GM21529 (cell line): Measurements from ENCODE around the gene NRL.

ENCODE experiments used
- ATAC-seq: cut with Tn5 transposase; IDR thresholded peaks from one replicate; pipeline ENCODE4 v1.9.1; 2021; ENCODE audit not compliant: unreplicated experiment

Gene NRL

DNA sequence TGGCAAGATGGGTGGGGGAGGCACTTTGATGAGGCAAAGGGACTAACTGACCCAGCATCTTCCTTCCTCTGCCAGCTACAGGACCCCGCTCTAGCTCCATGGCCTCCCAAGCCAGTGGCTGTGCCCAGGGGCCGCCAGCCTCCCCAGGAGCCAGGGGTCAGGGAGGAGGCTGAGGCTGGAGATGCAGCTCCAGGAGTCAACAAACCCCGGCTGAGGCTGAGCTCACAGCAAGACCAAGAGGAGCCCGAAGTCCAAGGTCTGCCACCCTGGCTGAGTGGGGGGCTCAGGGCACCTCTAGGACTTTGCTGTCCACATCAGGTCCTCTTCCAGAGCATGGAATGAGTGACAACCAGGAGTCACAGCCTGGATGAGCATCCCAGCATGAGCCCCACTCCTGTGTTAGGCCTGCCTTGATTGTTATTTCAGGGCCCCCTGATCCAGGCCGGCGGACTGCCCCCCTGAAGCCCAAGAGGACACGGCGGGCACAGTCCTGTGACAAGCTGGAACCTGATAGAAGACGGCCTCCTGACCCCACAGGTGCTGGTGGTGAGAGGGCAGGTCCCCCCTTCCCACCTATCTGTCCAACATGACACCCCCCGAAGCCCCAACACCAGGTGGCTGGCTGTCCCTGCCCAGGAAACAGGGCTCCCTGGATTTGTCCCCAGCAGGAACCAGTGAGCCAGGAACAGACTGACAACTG is 45.9 kb downstream of the NRL start:
- ATAC-seq, result no peak

- ATAC-seq, result no peak
Measured at GRCh38 chr14:24067133-24068082, 47.3 kb downstream of the NRL start.

GRCh38 chr14:24066496-24067132 is 48.1 kb downstream of the NRL start:
- ATAC-seq, result no peak

- ATAC-seq, result no peak
Measured at GRCh38 chr14:24065408-24065807, 49.3 kb downstream of the NRL start.

GRCh38 chr14:24064856-24065255 is 49.9 kb downstream of the NRL start:
- no peak for ATAC-seq

GRCh38 chr14:24064091-24064795 is 50.5 kb downstream of the NRL start:
- ATAC-seq, result no peak

- no peak for ATAC-seq
Measured at GRCh38 chr14:24063263-24063836, 51.4 kb downstream of the NRL start.

DNA sequence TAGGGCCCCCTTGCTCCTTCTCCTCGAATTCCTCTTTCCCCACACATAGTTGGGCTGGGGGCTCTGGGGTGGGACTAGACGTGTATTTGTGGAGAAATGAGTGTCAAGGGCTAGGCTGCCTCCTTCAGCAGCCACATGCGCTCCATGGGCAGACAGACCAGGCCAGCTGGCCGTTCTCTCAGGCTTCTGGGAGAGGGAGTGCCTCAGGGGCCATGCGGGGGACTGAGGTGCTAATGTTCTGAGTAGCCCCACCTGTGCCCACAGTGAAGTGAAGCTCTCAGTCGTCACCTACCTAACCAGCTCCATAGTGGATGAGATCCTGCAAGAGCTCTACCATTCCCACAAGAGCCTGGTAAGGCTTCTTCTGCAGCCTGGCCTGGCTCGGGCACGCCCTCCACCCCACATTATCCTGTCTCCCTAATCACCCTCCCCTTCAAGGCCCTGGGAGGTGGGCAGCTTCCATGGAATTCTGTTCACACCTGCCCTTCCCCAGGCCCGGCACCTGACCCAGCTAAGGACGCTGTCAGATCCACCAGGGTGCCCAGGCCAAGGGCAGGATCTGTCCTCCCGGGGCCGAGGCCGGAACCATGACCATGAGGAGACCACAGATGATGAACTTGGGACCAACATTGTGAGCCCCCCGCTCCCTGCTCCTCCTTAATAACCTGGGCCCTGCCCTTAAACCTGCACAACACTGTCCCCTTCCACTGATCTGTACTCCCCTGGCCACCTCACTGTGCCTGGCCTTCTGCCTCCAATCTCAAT is 52.4 kb downstream of the NRL start:
- no peak for ATAC-seq

GRCh38 chr14:24060984-24061913 is 53.5 kb downstream of the NRL start:
- ATAC-seq, result no peak

DNA sequence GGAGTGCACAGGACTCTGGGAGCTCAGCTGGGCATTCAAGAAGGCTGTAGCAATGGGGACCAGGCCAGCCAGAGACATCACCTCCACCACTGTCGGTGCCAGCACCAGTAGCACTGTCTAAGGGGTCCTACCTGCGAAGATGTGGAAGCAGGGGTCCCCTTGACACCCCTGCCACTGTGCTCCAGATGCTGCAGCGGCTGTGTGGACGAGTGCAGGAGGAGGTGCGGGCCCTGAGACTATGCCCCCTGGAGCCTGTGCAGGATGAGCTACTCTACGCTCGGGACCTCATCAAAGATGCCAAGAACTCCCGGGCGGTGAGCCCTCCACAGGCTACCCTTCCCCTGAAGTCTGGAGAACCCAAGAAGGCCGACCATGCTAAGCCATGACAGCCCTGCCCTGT is 54.3 kb downstream of the NRL start:
- no peak for ATAC-seq

- no peak for ATAC-seq
Measured at GRCh38 chr14:24059841-24060388, 54.8 kb downstream of the NRL start.

DNA sequence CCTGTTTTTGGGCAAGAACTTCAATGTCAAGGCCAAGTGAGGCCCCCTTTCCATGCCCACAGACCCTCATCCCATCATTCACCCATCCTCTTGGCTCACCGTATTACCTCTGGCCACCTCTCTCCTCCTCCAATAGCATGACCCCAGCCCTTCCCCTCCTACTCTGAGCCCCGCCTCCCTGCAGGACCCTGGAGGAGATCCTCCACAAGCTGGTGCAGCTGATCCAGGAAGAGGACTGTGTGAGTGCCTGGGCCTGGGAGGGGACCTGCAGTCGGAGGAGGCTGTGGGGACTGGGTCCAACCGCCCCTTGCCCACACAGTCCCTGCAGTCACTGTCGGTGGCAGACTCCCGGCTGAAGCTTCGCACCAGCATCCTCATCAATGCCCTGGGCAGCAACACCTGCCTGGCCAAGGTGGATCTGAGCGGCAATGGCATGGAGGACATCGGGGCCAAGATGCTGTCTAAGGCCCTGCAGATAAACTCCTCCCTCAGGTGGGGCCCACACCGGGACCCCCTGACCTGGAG is 55.7 kb downstream of the NRL start:
- ATAC-seq, result no peak

GRCh38 chr14:24058260-24058950 is 56.3 kb downstream of the NRL start:
- no peak for ATAC-seq

DNA sequence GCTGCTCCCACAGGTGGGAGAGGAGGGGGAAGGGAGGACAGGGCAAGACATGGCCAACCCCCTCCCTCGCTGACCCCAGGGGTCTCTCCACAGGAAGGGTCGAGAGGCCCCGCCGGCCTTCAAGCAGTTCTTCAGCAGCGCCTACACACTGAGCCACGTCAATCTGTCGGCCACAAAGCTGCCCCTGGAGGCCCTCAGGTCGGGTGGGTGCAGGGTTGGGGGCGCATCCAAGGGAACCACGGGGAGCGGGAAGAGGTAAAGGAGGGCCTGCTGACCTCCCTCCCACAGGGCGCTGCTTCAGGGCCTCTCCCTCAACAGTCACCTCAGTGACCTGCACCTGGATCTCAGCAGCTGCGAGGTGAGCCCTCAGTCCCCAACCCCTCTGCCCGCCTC is 56.9 kb downstream of the NRL start:
- ATAC-seq, result no peak

DNA sequence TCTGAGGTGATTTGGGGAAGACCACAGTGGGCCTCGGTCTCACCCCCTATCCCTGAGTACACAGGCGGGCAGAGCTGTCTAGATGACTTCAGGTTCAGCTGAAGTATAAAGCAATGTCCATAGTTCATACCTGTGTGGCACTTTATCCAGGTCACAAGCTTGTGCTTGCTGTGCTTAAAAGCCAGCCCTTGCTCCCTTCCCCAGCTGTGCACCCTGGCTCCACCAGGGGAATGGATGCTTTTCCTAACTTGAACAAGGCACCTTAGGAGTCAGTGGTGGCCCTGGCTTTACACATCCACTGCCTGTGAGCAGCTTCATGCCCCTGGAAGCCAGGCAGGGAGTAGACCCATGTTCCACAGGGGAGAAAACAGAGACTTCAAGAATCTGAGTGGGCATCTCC is 57.5 kb downstream of the NRL start:
- no peak for ATAC-seq

DNA sequence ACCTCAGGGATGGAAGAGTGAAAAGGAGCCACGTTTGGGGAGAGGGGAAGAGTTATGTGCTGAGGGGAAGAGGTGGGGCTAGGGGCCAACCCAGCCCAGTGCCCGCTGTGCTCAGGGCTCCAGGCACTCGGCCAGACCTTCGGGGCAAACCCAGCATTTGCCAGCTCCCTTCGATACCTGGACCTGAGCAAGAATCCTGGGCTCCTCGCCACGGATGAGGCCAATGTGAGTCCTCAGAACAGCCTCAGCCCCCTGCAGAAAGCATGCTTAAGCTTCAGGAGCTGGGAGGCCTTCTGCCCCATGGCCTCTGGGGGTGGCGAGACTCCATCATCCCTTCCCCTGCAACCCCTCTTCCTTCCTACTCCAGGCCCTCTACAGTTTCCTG is 58.0 kb downstream of the NRL start:
- no peak for ATAC-seq

GRCh38 chr14:24055971-24056799 is 58.6 kb downstream of the NRL start:
- ATAC-seq, result no peak
